Peyer's patch (tissue), 4 donors: ENCODE measurements around the gene TUBA1C. TPM values are rescaled to one million over a fixed set of nuclear protein-coding genes. Genes with fewer than 3 reads are reported as not detected.
"Not testable (repeated sequence)": the region's sequence is repeated elsewhere in the genome, so short reads cannot be mapped to it uniquely, and the experiment has no call there.

ENCODE experiments used
- DNase-seq, 3 donors: peaks; one replicate each; pipeline ENCODE4 v3.0.0-alpha.2; 2017 to 2019
- H3K27ac ChIP-seq, 4 donors: fragments of 200-600 bp; sonication (generic); one replicate each; pipeline ENCODE4 v1.5.1; 2016 to 2019
- H3K27me3 ChIP-seq, 2 donors: fragments of 200-600 bp; sonication (generic); one replicate each; pipeline ENCODE4 v1.5.1; 2019
- H3K36me3 ChIP-seq, 3 donors: fragments of 200-600 bp; sonication (generic); one replicate each; pipeline ENCODE4 v1.5.1; 2016 to 2019
- H3K4me1 ChIP-seq, 4 donors: fragments of 200-600 bp; sonication (generic); one replicate each; pipeline ENCODE4 v1.5.1; 2016 to 2019
- H3K4me3 ChIP-seq, 4 donors: fragments of 200-600 bp; sonication (generic); 1 replicate in 3 of 4; 2 replicates in 1 of 4; pipeline ENCODE4 v1.5.1; 2016 to 2019; ENCODE audit warnings: mild to moderate bottlenecking in 1 of 4
- H3K9me3 ChIP-seq, 4 donors: fragments of 200-600 bp; sonication (generic); one replicate each; pipeline ENCODE4 v1.5.1; 2016 to 2019; ENCODE audit warnings: mild to moderate bottlenecking in 1 of 4
- POLR2A ChIP-seq, 2 donors: fragments of 450-650 bp; IDR thresholded peaks; one replicate each; pipeline ENCODE4 v1.5.1; 2017; ENCODE audit warnings: antibody characterized with exemption in 2 of 2, mild to moderate bottlenecking in 2 of 2, moderate library complexity in 2 of 2
- total RNA-seq, 4 donors: library from RNA; depleted of rRNA; stranded (reverse); fragments of >200 nt; gene quantifications; one replicate each; pipeline ENCODE4 v1.1.0, GENCODE V29; 2016
- TF ChIP-seq, protein P1 (sequence below), 6 experiments: fragments of 450-650 bp in 4 of 6; fragments of 200-600 bp in 2 of 6; sonication (generic) in 1 of 6; IDR thresholded peaks; one replicate each; pipeline ENCODE4 v1.5.1; 2017 to 2019; ENCODE audit warnings: antibody characterized with exemption in 6 of 6, mild to moderate bottlenecking in 3 of 6, moderate library complexity in 1 of 6

TUBA1C gene
- total RNA-seq, 4 donors from 2014 or later = 143 to 442 (median 276) TPM

DNA sequence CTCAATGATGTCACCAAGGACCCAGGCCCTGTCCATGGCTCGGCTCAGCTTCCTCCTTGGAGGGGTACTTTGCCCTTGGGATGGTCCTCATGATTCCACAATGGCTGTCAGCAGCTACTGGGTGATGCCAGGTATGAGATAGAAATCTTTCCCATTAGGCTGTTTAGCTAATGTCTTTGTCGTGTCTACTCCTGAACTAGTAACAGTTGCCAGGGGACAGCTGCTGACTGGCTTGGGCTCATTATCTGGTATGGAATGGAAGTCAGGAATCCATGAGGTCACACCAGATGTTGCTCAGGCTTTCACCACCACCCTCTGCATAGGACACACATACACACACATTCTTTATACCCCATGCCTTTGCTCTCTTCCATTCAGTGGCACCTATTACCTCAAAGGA, 39.3 kb downstream of the TUBA1C start:
- no peak for TF ChIP-seq POLR2A (IDR thresholded peaks at IDR 0.05)
- TF ChIP-seq, protein P1, sequence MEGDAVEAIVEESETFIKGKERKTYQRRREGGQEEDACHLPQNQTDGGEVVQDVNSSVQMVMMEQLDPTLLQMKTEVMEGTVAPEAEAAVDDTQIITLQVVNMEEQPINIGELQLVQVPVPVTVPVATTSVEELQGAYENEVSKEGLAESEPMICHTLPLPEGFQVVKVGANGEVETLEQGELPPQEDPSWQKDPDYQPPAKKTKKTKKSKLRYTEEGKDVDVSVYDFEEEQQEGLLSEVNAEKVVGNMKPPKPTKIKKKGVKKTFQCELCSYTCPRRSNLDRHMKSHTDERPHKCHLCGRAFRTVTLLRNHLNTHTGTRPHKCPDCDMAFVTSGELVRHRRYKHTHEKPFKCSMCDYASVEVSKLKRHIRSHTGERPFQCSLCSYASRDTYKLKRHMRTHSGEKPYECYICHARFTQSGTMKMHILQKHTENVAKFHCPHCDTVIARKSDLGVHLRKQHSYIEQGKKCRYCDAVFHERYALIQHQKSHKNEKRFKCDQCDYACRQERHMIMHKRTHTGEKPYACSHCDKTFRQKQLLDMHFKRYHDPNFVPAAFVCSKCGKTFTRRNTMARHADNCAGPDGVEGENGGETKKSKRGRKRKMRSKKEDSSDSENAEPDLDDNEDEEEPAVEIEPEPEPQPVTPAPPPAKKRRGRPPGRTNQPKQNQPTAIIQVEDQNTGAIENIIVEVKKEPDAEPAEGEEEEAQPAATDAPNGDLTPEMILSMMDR (IDR thresholded peaks at IDR 0.05) = no peak

DNA sequence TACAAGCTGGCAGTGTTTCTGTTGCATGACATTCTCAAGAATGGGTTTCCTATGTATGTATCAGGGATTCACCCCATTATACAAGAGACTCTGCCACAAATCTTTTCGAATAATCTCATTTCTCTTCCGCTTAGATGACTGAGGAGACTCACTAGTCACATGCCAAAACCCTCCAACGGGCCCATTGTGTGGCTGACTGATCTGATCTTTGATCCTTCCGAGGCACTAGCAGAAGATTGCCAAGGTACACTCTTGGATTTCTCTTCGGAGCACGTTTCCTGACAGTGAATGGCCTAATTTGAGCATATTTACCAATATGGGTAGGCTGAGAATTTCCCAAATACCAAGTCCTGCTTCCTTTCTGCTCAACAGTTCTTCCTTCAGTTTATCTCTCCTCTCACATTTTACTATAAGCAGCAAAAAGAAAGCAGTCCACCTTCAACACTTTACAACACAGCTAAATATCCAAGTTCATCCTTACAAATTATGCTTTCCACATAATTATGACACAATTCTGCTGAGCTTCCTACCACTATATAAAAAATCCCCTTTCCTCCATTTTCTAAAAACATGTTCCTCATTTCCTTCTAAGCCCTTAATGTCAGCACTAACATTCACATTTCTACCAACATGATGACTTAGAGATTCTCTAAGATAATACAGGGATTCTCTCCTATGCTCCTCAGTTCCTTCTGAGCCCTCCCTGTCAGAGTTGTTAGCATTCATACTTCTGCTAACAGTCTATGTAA, 41.1 kb downstream of the TUBA1C start:
- peak in 1 of 3 donors; percentile 35 for DNase-seq
- Histone ChIP-seq H3K27ac (no peak overlapping the region), H3K27me3 (no peaks in the 10 kb centered on the region), H3K9me3 (no peaks in the 10 kb centered on the region), H3K36me3 (no peaks in the 10 kb centered on the region), H3K4me3 (no peak overlapping the region), H3K4me1 (no peaks in the 10 kb centered on the region)
- TF ChIP-seq POLR2A (IDR thresholded peaks at IDR 0.05) = no peak
- TF ChIP-seq, protein P1 (IDR thresholded peaks at IDR 0.05) = no peak

More for the DNA sequence above, 39.3 kb downstream of the TUBA1C start:
- Histone ChIP-seq H3K4me1 (no peaks in the 10 kb centered on the region), H3K27ac (no peak overlapping the region), H3K9me3 (no peaks in the 10 kb centered on the region), H3K27me3 (no peaks in the 10 kb centered on the region), H3K4me3 (no peak overlapping the region), H3K36me3 (no peaks in the 10 kb centered on the region)
- DNase-seq = peak in 1 of 3 donors; percentile 14

DNA sequence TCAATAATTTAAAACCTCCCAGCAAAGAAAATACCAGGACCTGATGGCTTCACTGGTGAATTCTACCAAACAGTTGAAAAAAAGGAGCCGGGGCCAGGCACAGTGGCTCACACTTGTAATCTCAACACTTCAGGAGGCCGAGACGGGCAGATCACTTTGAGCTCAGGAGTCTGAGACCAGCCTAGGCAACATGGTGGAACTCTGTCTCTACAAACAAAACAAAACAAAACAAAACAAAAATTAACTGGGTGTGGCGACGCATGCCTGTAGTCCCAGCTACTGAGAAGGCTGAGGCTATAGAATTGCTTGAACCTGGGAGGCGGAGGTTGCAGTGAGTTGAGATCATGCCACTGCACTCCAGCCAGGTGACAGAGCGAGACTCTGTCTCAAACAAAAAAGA, 44.5 kb downstream of the TUBA1C start:
- Histone ChIP-seq H3K36me3 (no peaks in the 10 kb centered on the region), H3K27ac (no peak overlapping the region), H3K27me3 (no peaks in the 10 kb centered on the region), H3K9me3 (no peaks in the 10 kb centered on the region), H3K4me1 (no peaks in the 10 kb centered on the region), H3K4me3 (no peak overlapping the region)
- TF ChIP-seq, protein P1 (IDR thresholded peaks at IDR 0.05) = no peak
- no peak for TF ChIP-seq POLR2A (IDR thresholded peaks at IDR 0.05)
- no peak for DNase-seq

DNA sequence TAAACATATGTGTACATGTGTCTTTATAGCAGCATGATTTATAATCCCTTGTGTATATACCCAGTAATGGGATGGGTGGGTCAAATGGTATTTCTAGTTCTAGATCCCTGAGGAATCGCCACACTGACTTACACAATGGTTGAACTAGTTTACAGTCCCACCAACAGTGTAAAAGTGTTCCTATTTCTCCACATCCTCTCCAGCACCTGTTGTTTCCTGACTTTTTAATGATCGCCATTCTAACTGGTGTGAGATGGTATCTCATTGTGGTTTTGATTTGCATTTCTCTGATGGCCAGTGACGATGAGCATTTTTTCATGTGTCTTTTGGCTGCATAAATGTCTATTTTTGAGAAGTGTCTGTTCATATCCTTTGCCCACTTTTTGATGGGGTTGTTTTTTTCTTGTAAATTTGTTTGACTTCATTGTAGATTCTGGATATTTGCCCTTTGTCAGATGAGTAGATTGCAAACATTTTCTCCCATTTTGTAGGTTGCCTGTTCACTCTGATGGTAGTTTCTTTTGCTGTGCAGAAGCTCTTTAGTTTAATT, 45.6 kb downstream of the TUBA1C start:
- not testable (repeated sequence) for DNase-seq, H3K9me3 ChIP-seq, H3K36me3 ChIP-seq, H3K4me3 ChIP-seq, H3K27ac ChIP-seq, H3K4me1 ChIP-seq, H3K27me3 ChIP-seq

DNA sequence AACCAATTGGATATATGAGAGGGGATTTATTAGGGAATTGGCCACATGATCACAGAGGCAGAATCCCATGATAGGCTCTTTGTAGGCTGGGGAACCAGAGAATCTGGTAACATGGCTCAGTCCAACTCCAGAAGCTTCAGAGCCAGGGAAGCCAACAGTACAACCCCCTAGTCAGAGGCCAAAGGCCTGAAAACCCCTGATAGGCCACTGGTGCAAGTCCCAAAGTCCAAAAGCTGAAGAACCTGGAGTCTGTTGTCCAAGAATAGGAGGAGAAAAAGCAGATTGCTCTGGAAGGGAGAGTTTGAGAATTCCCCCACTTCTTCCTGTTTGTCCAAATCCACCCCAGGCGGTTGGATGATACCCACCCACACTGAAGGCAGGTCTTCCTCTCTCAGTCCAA, 49.9 kb downstream of the TUBA1C start:
- no peak for TF ChIP-seq POLR2A (IDR thresholded peaks at IDR 0.05)
- TF ChIP-seq, protein P1 (IDR thresholded peaks at IDR 0.05) = no peak

DNA sequence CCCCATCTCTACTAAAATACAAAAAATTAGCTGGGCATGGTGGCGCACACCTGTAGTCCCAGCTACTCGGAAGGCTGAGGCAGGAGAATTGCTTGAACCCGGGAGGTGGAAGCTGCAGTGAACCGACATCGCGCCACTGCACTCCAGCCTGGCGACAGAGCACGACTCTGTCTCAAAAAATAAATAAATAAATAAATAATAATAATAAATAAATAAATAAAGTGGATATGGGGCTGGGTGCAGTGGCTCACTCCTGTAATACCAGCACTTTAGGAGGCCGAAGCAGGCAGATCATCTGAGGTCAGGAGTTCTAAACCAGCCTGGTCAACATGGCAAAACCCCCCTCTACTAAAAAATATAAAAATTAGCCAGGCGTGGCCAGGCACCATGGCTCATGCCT, 52.2 kb downstream of the TUBA1C start:
- not testable (repeated sequence) for H3K4me1 ChIP-seq, H3K27me3 ChIP-seq, H3K27ac ChIP-seq, H3K36me3 ChIP-seq, H3K4me3 ChIP-seq, H3K9me3 ChIP-seq
- DNase-seq = peak in 1 of 3 donors; percentile 5

More for the DNA sequence above, 49.9 kb downstream of the TUBA1C start:
- no peaks in the 10 kb centered on the region for H3K9me3 ChIP-seq
- H3K36me3 ChIP-seq = no peaks in the 10 kb centered on the region
- no peak overlapping the region for H3K4me3 ChIP-seq
- H3K4me1 ChIP-seq = no peaks in the 10 kb centered on the region
- H3K27me3 ChIP-seq = no peaks in the 10 kb centered on the region
- no peak overlapping the region for H3K27ac ChIP-seq
- DNase-seq = no peak

DNA sequence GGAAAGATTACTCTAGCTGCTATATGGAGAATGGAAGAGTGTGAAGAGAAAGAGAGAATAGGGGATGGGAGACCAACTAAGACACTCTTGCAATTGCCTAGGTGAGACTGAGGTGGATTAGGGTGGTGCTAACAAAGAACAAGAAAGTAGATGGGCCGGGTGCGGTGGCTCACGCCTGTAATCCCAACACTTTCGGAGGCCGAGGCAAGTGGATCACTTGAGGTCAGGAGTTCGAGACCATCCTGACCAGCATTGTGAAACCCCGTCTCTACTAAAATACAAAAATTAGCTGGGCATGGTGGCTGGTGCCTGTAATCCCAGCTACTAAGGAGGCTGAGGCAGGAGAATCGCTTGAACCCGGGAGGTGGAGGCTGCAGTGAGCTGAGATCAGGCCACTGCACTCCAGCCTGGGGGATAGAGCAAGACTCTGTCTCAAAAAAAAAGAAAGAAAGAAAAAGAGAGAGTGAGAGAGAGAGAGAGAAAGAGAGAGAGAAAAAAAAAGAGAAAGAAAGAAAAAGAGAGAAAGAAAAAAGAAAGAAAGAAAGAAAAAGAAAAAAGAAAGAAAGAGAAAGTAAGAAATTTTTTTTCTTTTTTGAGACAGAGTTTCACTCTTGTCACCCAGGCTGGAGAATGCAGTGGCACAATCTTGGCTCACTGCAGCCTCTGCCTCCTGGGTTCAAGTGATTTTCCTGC, 55.7 kb downstream of the TUBA1C start:
- not testable (repeated sequence) for H3K27me3 ChIP-seq, H3K36me3 ChIP-seq, H3K27ac ChIP-seq, H3K9me3 ChIP-seq, H3K4me3 ChIP-seq
- H3K4me1 ChIP-seq = peaks cover 0 to 15% (median 2%) of the 10 kb centered on the region in 4 donors
- DNase-seq = peak in 1 of 3 donors; percentile 24
